Measurements from ENCODE around the gene ANKMY2. TPM values are rescaled to one million over a fixed set of nuclear protein-coding genes. Genes with fewer than 3 reads are reported as not detected.
"Not testable (repeated sequence)": the region's sequence is repeated elsewhere in the genome, so short reads cannot be mapped to it uniquely, and the experiment has no call there.

Gene ANKMY2
- total RNA-seq, 5 donors from 2014 or later (not counting 1 experiment from before 2014, with no cell fraction given): 7.8 to 10.9 (median 10.0) TPM

GRCh38 chr7:16684935-16685334, 39.4 kb upstream of the ANKMY2 start:
- Mint-ChIP-seq H3K4me3 (no peak overlapping the region), H3K4me1 (peaks cover 17 to 27% (median 24%) of the 10 kb centered on the region in 3 donors), H3K27me3 (no peaks in the 10 kb centered on the region), H3K9me3 (no peaks in the 10 kb centered on the region), H3K27ac (peak overlapping the region; percentile 81 to 87), H3K36me3 (peaks cover 58% of the 10 kb centered on the region)
- DNase-seq (peak in 1 of 35 experiments; percentile 28), ATAC-seq (replicated peaks in 1 of 4) (peak; percentile 29 to 53 (median 44))
- CTCF ChIA-PET: no interaction called here
- Histone ChIP-seq H3K4me1 (ENCODE audit: control insufficient read depth in 1 of 2, extremely low read depth in 1 of 2, insufficient read depth in 2 of 2, low read length in 2 of 2) (peaks cover 0 to 8% of the 10 kb centered on the region in 2 experiments), H3K36me3 (ENCODE audit: control insufficient read depth in 2 of 2, extremely low read depth in 1 of 2, insufficient read depth in 1 of 2, low read length in 1 of 2) (peaks cover 5 to 41% of the 10 kb centered on the region in 2 donors), H3K9me3 (no peaks in the 10 kb centered on the region), H3K27ac (ENCODE audit: low read length) (no peak overlapping the region), H3K27me3 (replicated peaks in 1 of 2; ENCODE audit: control insufficient read depth in 2 of 2, extremely low read depth in 1 of 2, insufficient read depth in 2 of 2, low read length in 1 of 2) (no peaks in the 10 kb centered on the region), H3K4me3 (ENCODE audit: control insufficient read depth in 1 of 2, extremely low read depth in 1 of 2, low read length in 1 of 2) (no peak overlapping the region)
- POLR2A ChIA-PET: interaction anchor here in 1 of 2 donors (0.7 kb wide), 1 partner anchor 490 kb away, joined by 3 read pairs; no protein-coding TSS in a partner anchor
- WGBS (ENCODE audit: insufficient coverage): no CpG with 5 or more reads among the region's 2 CpGs

GRCh38 chr7:16678645-16679566, 33.4 kb upstream of the ANKMY2 start:
- H3K27ac Mint-ChIP-seq; H3K27me3 ChIP-seq (replicated peaks in 1 of 2; ENCODE audit: control insufficient read depth in 2 of 2, extremely low read depth in 1 of 2, insufficient read depth in 2 of 2, low read length in 1 of 2); H3K27me3 Mint-ChIP-seq; H3K9me3 ChIP-seq; H3K4me3 ChIP-seq (ENCODE audit: control insufficient read depth in 1 of 2, extremely low read depth in 1 of 2, low read length in 1 of 2); H3K4me3 Mint-ChIP-seq; CTCF ChIA-PET; H3K9me3 Mint-ChIP-seq; ATAC-seq (replicated peaks in 1 of 4); H3K4me1 ChIP-seq (ENCODE audit: control insufficient read depth in 1 of 2, extremely low read depth in 1 of 2, insufficient read depth in 2 of 2, low read length in 2 of 2); DNase-seq; H3K27ac ChIP-seq (ENCODE audit: low read length): not testable (repeated sequence)
- H3K4me1 Mint-ChIP-seq: peaks cover under 1 to 17% (median 5%) of the 10 kb centered on the region in 3 donors
- POLR2A ChIA-PET: interaction anchor here in 1 of 2 donors (0.6 kb wide), 1 partner anchor 10 kb away, joined by 3 read pairs; no protein-coding TSS in a partner anchor
- H3K36me3 Mint-ChIP-seq: peaks cover 62% of the 10 kb centered on the region
- peaks cover 3 to 52% of the 10 kb centered on the region in 2 donors for H3K36me3 ChIP-seq (ENCODE audit: control insufficient read depth in 2 of 2, extremely low read depth in 1 of 2, insufficient read depth in 1 of 2, low read length in 1 of 2)
- WGBS (ENCODE audit: insufficient coverage): 100% methylated on average over 1 of the region's 14 CpGs

- no peak for DNase-seq
- ChIA-PET POLR2A (no interaction called here), CTCF (interaction anchor here in 1 of 2 donors (0.6 kb wide), 1 partner anchor 113 kb away, joined by 6 read pairs; no protein-coding TSS in a partner anchor)
- Histone ChIP-seq H3K36me3 (ENCODE audit: control insufficient read depth in 2 of 2, extremely low read depth in 1 of 2, insufficient read depth in 1 of 2, low read length in 1 of 2) (peaks cover 3 to 48% of the 10 kb centered on the region in 2 donors), H3K4me1 (ENCODE audit: control insufficient read depth in 1 of 2, extremely low read depth in 1 of 2, insufficient read depth in 2 of 2, low read length in 2 of 2) (no peaks in the 10 kb centered on the region), H3K9me3 (no peaks in the 10 kb centered on the region), H3K27ac (ENCODE audit: low read length) (no peak overlapping the region), H3K4me3 (ENCODE audit: control insufficient read depth in 1 of 2, extremely low read depth in 1 of 2, low read length in 1 of 2) (no peak overlapping the region), H3K27me3 (replicated peaks in 1 of 2; ENCODE audit: control insufficient read depth in 2 of 2, extremely low read depth in 1 of 2, insufficient read depth in 2 of 2, low read length in 1 of 2) (no peaks in the 10 kb centered on the region)
- peaks cover 0 to 12% (median 0%) of the 10 kb centered on the region in 3 donors for H3K4me1 Mint-ChIP-seq
- 98% methylated on average over 6 of the region's 12 CpGs for WGBS (ENCODE audit: insufficient coverage)
- no peaks in the 10 kb centered on the region for H3K27me3 Mint-ChIP-seq
- no peak overlapping the region for H3K4me3 Mint-ChIP-seq
- peaks cover 59% of the 10 kb centered on the region for H3K36me3 Mint-ChIP-seq
- H3K9me3 Mint-ChIP-seq: no peaks in the 10 kb centered on the region
- no peak for ATAC-seq (replicated peaks in 1 of 4)
- no peak overlapping the region for H3K27ac Mint-ChIP-seq
Observed at GRCh38 chr7:16677978-16678494, 32.5 kb upstream of the ANKMY2 start.

- ATAC-seq (replicated peaks in 1 of 4) (no peak), DNase-seq (no peak)
- 100% methylated on average over 1 of the region's 3 CpGs for WGBS (ENCODE audit: insufficient coverage)
- Histone ChIP-seq H3K27me3 (replicated peaks in 1 of 2; ENCODE audit: control insufficient read depth in 2 of 2, extremely low read depth in 1 of 2, insufficient read depth in 2 of 2, low read length in 1 of 2) (no peaks in the 10 kb centered on the region), H3K36me3 (ENCODE audit: control insufficient read depth in 2 of 2, extremely low read depth in 1 of 2, insufficient read depth in 1 of 2, low read length in 1 of 2) (peaks cover 3 to 33% of the 10 kb centered on the region in 2 donors), H3K4me3 (ENCODE audit: control insufficient read depth in 1 of 2, extremely low read depth in 1 of 2, low read length in 1 of 2) (no peak overlapping the region), H3K27ac (ENCODE audit: low read length) (no peak overlapping the region), H3K9me3 (no peaks in the 10 kb centered on the region), H3K4me1 (ENCODE audit: control insufficient read depth in 1 of 2, extremely low read depth in 1 of 2, insufficient read depth in 2 of 2, low read length in 2 of 2) (no peaks in the 10 kb centered on the region)
- peaks cover 58% of the 10 kb centered on the region for H3K36me3 Mint-ChIP-seq
- CTCF ChIA-PET: no interaction called here
- H3K9me3 Mint-ChIP-seq: no peaks in the 10 kb centered on the region
- POLR2A ChIA-PET: interaction anchor here in 1 of 2 donors (0.6 kb wide), 1 partner anchor 65 kb away, joined by 3 read pairs; no protein-coding TSS in a partner anchor
- H3K27me3 Mint-ChIP-seq: no peaks in the 10 kb centered on the region
- H3K4me1 Mint-ChIP-seq: peaks cover 6 to 31% (median 15%) of the 10 kb centered on the region in 3 donors
- no peak overlapping the region for H3K4me3 Mint-ChIP-seq
- no peak overlapping the region for H3K27ac Mint-ChIP-seq
Observed at GRCh38 chr7:16675277-16675676, 29.7 kb upstream of the ANKMY2 start.

- 100% methylated on average over 1 of the region's 3 CpGs for WGBS (ENCODE audit: insufficient coverage)
- Histone ChIP-seq H3K27ac (ENCODE audit: low read length) (no peak overlapping the region), H3K4me3 (ENCODE audit: control insufficient read depth in 1 of 2, extremely low read depth in 1 of 2, low read length in 1 of 2) (no peak overlapping the region), H3K27me3 (replicated peaks in 1 of 2; ENCODE audit: control insufficient read depth in 2 of 2, extremely low read depth in 1 of 2, insufficient read depth in 2 of 2, low read length in 1 of 2) (no peaks in the 10 kb centered on the region), H3K36me3 (ENCODE audit: control insufficient read depth in 2 of 2, extremely low read depth in 1 of 2, insufficient read depth in 1 of 2, low read length in 1 of 2) (peaks cover 3 to 28% of the 10 kb centered on the region in 2 donors), H3K9me3 (no peaks in the 10 kb centered on the region), H3K4me1 (ENCODE audit: control insufficient read depth in 1 of 2, extremely low read depth in 1 of 2, insufficient read depth in 2 of 2, low read length in 2 of 2) (no peaks in the 10 kb centered on the region)
- H3K9me3 Mint-ChIP-seq: no peaks in the 10 kb centered on the region
- ATAC-seq (replicated peaks in 1 of 4): no peak
- peaks cover 64% of the 10 kb centered on the region for H3K36me3 Mint-ChIP-seq
- no peak overlapping the region for H3K27ac Mint-ChIP-seq
- no peak overlapping the region for H3K4me3 Mint-ChIP-seq
- CTCF ChIA-PET: no interaction called here
- no peaks in the 10 kb centered on the region for H3K27me3 Mint-ChIP-seq
- POLR2A ChIA-PET: no interaction called here
- peaks cover 6 to 31% (median 21%) of the 10 kb centered on the region in 3 donors for H3K4me1 Mint-ChIP-seq
- DNase-seq: no peak
Observed at GRCh38 chr7:16671811-16672210, 26.3 kb upstream of the ANKMY2 start.

- no peak overlapping the region for H3K4me3 Mint-ChIP-seq
- no peaks in the 10 kb centered on the region for H3K27me3 ChIP-seq (replicated peaks in 1 of 2; ENCODE audit: control insufficient read depth in 2 of 2, extremely low read depth in 1 of 2, insufficient read depth in 2 of 2, low read length in 1 of 2)
- no CpG with 5 or more reads among the region's 4 CpGs for WGBS (ENCODE audit: insufficient coverage)
- no peaks in the 10 kb centered on the region for H3K9me3 ChIP-seq
- CTCF ChIA-PET: no interaction called here
- H3K4me1 Mint-ChIP-seq: peaks cover 6 to 30% (median 21%) of the 10 kb centered on the region in 3 donors
- no peak overlapping the region for H3K27ac ChIP-seq (ENCODE audit: low read length)
- H3K4me1 ChIP-seq (ENCODE audit: control insufficient read depth in 1 of 2, extremely low read depth in 1 of 2, insufficient read depth in 2 of 2, low read length in 2 of 2): no peaks in the 10 kb centered on the region
- H3K27me3 Mint-ChIP-seq: no peaks in the 10 kb centered on the region
- no peak for DNase-seq
- no peak for ATAC-seq (replicated peaks in 1 of 4)
- H3K9me3 Mint-ChIP-seq: no peaks in the 10 kb centered on the region
- POLR2A ChIA-PET: no interaction called here
- H3K36me3 ChIP-seq (ENCODE audit: control insufficient read depth in 2 of 2, extremely low read depth in 1 of 2, insufficient read depth in 1 of 2, low read length in 1 of 2): peaks cover 0 to 28% of the 10 kb centered on the region in 2 donors
- H3K4me3 ChIP-seq (ENCODE audit: control insufficient read depth in 1 of 2, extremely low read depth in 1 of 2, low read length in 1 of 2): no peak overlapping the region
- H3K27ac Mint-ChIP-seq: no peak overlapping the region
- peaks cover 61% of the 10 kb centered on the region for H3K36me3 Mint-ChIP-seq
Observed at GRCh38 chr7:16670731-16671344, 25.3 kb upstream of the ANKMY2 start.

All from T-cell (primary cell).